ENCODE data around the gene SNAPC2. TPM values are rescaled to one million over a fixed set of nuclear protein-coding genes. Genes with fewer than 3 reads are reported as not detected.

SNAPC2 gene
- total RNA-seq, 1 experiment from 2014 or later, result 23.2 TPM

- H3K4me3 Mint-ChIP-seq, result no peak overlapping the region
- CTCF ChIA-PET, result interaction anchor here (0.6 kb wide), 1 partner anchor 228 kb away, joined by 3 read pairs; no protein-coding TSS in a partner anchor
Measured at GRCh38 chr19:7940841-7941240, 20.7 kb downstream of the SNAPC2 start.

More at GRCh38 chr19:7940841-7941240, 20.7 kb downstream of the SNAPC2 start:
- Mint-ChIP-seq H3K36me3 (peaks cover 34% of the 10 kb centered on the region), H3K4me1 (peaks cover 8% of the 10 kb centered on the region; the same call in 1 of the 2 replicates), H3K27ac (no peak overlapping the region; the same call in 1 of the 2 replicates), H3K27me3 (ENCODE audit: low read depth) (no peaks in the 10 kb centered on the region), H3K9me3 (no peaks in the 10 kb centered on the region)
- POLR2A ChIA-PET, result no interaction called here
- no peak for ATAC-seq
- no peak for TF ChIP-seq ZNF512 (CRISPR knock-in tag; IDR thresholded peaks at IDR 0.05; ENCODE audit: borderline replicate concordance)
- no peak for TF ChIP-seq ZNF423 (CRISPR knock-in tag; IDR thresholded peaks at IDR 0.05)
- no peak for TF ChIP-seq STAT6 (CRISPR knock-in tag; conservative IDR thresholded peaks at IDR 0.05; ENCODE audit: low read depth)
- TF ChIP-seq PREB (CRISPR knock-in tag; IDR thresholded peaks at IDR 0.05; ENCODE audit: borderline replicate concordance), result no peak
- no peak for TF ChIP-seq ZNF425 (CRISPR knock-in tag; conservative IDR thresholded peaks at IDR 0.05)
- no peak for TF ChIP-seq SP1 (CRISPR knock-in tag; conservative IDR thresholded peaks at IDR 0.05)
- TF ChIP-seq CREB1 (CRISPR knock-in tag; IDR thresholded peaks at IDR 0.05), result no peak
- no peak for TF ChIP-seq HMGXB4 (CRISPR knock-in tag; IDR thresholded peaks at IDR 0.05)
- TF ChIP-seq GRHL2 (CRISPR knock-in tag; IDR thresholded peaks at IDR 0.05; ENCODE audit: insufficient replicate concordance, severe bottlenecking), result no peak
- no peak for TF ChIP-seq OVOL2 (CRISPR knock-in tag; IDR thresholded peaks at IDR 0.05; ENCODE audit: borderline replicate concordance)
- TF ChIP-seq ZBTB21 (CRISPR knock-in tag; IDR thresholded peaks at IDR 0.05; ENCODE audit: borderline replicate concordance), result no peak
- no peak for DNase-seq (ENCODE audit: low spot score)

Data from WTC11 (cell line).